ENCODE results near the gene PNMA3.
"Not testable (repeated sequence)": the region's sequence is repeated elsewhere in the genome, so short reads cannot be mapped to it uniquely, and the experiment has no call there.

GRCh38 chrX:153106092-153106801 is 50.0 kb downstream of the PNMA3 start:
- TF ChIP-seq CTCF (IDR thresholded peaks at IDR 0.05; ENCODE audit: extremely low read depth in 1 of 2, insufficient read depth in 1 of 2, low read depth in 1 of 2, low read length in 2 of 2); POLR2AphosphoS5 (IDR thresholded peaks at IDR 0.05; ENCODE audit: insufficient read depth, low read depth, low read length); MAX (IDR thresholded peaks at IDR 0.05; ENCODE audit: insufficient read depth, insufficient read length); POLR2A (IDR thresholded peaks at IDR 0.05; ENCODE audit: low read depth, low read length): not testable (repeated sequence)

All from endothelial cell of umbilical vein (primary cell).